ENCODE results near the gene SMPD3. TPM values are rescaled to one million over a fixed set of nuclear protein-coding genes. Genes with fewer than 3 reads are reported as not detected.

Gene SMPD3
- total and polyA plus RNA-seq, 2 experiments from 2014 or later: 0.27 to 2.8 TPM

GRCh38 chr16:68446681-68447652 is 1.3 kb downstream of the SMPD3 start:
- no peak overlapping the region for H3K4me3 ChIP-seq
- no peak for TF ChIP-seq CTCF (IDR thresholded peaks at IDR 0.05; ENCODE audit: low read depth, low read length)
- H3K36me3 ChIP-seq: no peaks in the 10 kb centered on the region
- peaks cover 29% of the 10 kb centered on the region for H3K27me3 ChIP-seq
- DNase-seq (ENCODE audit: low read depth in 1 of 2, low spot score in 1 of 2): no peak
- no peaks in the 10 kb centered on the region for H3K4me1 ChIP-seq (ENCODE audit: low read depth)
- H3K27ac ChIP-seq: no peak overlapping the region
- no peaks in the 10 kb centered on the region for H3K9me3 ChIP-seq (ENCODE audit: low read depth)

- Histone ChIP-seq H3K4me1 (ENCODE audit: low read depth) (no peaks in the 10 kb centered on the region), H3K4me3 (no peak overlapping the region), H3K9me3 (ENCODE audit: low read depth) (no peaks in the 10 kb centered on the region), H3K27ac (no peak overlapping the region), H3K27me3 (peaks cover 36% of the 10 kb centered on the region), H3K36me3 (no peaks in the 10 kb centered on the region)
- TF ChIP-seq CTCF (IDR thresholded peaks at IDR 0.05; ENCODE audit: low read depth, low read length): peak; percentile 52
- DNase-seq (ENCODE audit: low read depth in 1 of 2, low spot score in 1 of 2): peak; percentile 50 to 64
Observed at GRCh38 chr16:68445458-68445857, 2.9 kb downstream of the SMPD3 start.

- Histone ChIP-seq H3K4me3 (no peak overlapping the region), H3K27me3 (peaks cover 41% of the 10 kb centered on the region)
Observed at GRCh38 chr16:68444056-68444657, 4.2 kb downstream of the SMPD3 start.

GRCh38 chr16:68436581-68436980 is 11.7 kb downstream of the SMPD3 start:
- Histone ChIP-seq H3K4me3 (no peak overlapping the region), H3K4me1 (ENCODE audit: low read depth) (no peaks in the 10 kb centered on the region), H3K9me3 (ENCODE audit: low read depth) (no peaks in the 10 kb centered on the region), H3K27ac (no peak overlapping the region), H3K36me3 (no peaks in the 10 kb centered on the region), H3K27me3 (peaks cover 25% of the 10 kb centered on the region)
- peak; percentile 29 for TF ChIP-seq CTCF (IDR thresholded peaks at IDR 0.05; ENCODE audit: low read depth, low read length)
- DNase-seq (ENCODE audit: low read depth in 1 of 2, low spot score in 1 of 2): no peak

More at GRCh38 chr16:68444056-68444657, 4.2 kb downstream of the SMPD3 start:
- peak; percentile 59 to 85 for DNase-seq (ENCODE audit: low read depth in 1 of 2, low spot score in 1 of 2)
- Histone ChIP-seq H3K36me3 (no peaks in the 10 kb centered on the region), H3K9me3 (ENCODE audit: low read depth) (no peaks in the 10 kb centered on the region), H3K27ac (no peak overlapping the region), H3K4me1 (ENCODE audit: low read depth) (no peaks in the 10 kb centered on the region)
- no peak for TF ChIP-seq CTCF (IDR thresholded peaks at IDR 0.05; ENCODE audit: low read depth, low read length)

- H3K4me1 ChIP-seq (ENCODE audit: low read depth): no peaks in the 10 kb centered on the region
- H3K27ac ChIP-seq: no peak overlapping the region
- H3K27me3 ChIP-seq: peaks cover 19% of the 10 kb centered on the region
- no peak for DNase-seq (ENCODE audit: low read depth in 1 of 2, low spot score in 1 of 2)
- H3K9me3 ChIP-seq (ENCODE audit: low read depth): no peaks in the 10 kb centered on the region
- no peaks in the 10 kb centered on the region for H3K36me3 ChIP-seq
- no peak overlapping the region for H3K4me3 ChIP-seq
- no peak for TF ChIP-seq CTCF (IDR thresholded peaks at IDR 0.05; ENCODE audit: low read depth, low read length)
Observed at GRCh38 chr16:68434624-68435210, 13.6 kb downstream of the SMPD3 start.
